GM19324 (cell line): Measurements from ENCODE around the gene TSHR.
"Not testable (repeated sequence)": the region's sequence is repeated elsewhere in the genome, so short reads cannot be mapped to it uniquely, and the experiment has no call there.

ENCODE experiments used
- ATAC-seq: cut with Tn5 transposase; IDR thresholded peaks from one replicate; pipeline ENCODE4 v1.9.1; 2021; ENCODE audit warnings: mild to moderate bottlenecking, moderate library complexity; ENCODE audit not compliant: unreplicated experiment, low FRiP score

The TSHR gene

GRCh38 chr14:80988735-80989429 is 33.5 kb downstream of the TSHR start:
- peak; percentile 43 for ATAC-seq

GRCh38 chr14:80992580-80992979 is 37.2 kb downstream of the TSHR start:
- no peak for ATAC-seq

- ATAC-seq, result peak; percentile 62
Measured at GRCh38 chr14:80996049-80996901, 40.9 kb downstream of the TSHR start.

GRCh38 chr14:81001447-81001846 is 46.0 kb downstream of the TSHR start:
- no peak for ATAC-seq

GRCh38 chr14:81004575-81004974 is 49.2 kb downstream of the TSHR start:
- ATAC-seq, result no peak

GRCh38 chr14:81005540-81006228 is 50.3 kb downstream of the TSHR start:
- no peak for ATAC-seq

GRCh38 chr14:81006266-81006665 is 50.8 kb downstream of the TSHR start:
- no peak for ATAC-seq

GRCh38 chr14:81007131-81007530 is 51.7 kb downstream of the TSHR start:
- no peak for ATAC-seq

- ATAC-seq, result no peak
Measured at GRCh38 chr14:81009346-81009745, 53.9 kb downstream of the TSHR start.

- ATAC-seq, result no peak
Measured at GRCh38 chr14:81018251-81018650, 62.8 kb downstream of the TSHR start.

- ATAC-seq, result no peak
Measured at GRCh38 chr14:81018684-81019083, 63.3 kb downstream of the TSHR start.

GRCh38 chr14:81019113-81019512 is 63.7 kb downstream of the TSHR start:
- ATAC-seq, result not testable (repeated sequence)

- ATAC-seq, result no peak
Measured at GRCh38 chr14:81023095-81023710, 67.8 kb downstream of the TSHR start.

- no peak for ATAC-seq
Measured at GRCh38 chr14:81028461-81028860, 73.0 kb downstream of the TSHR start.

GRCh38 chr14:81031488-81031887 is 76.1 kb downstream of the TSHR start:
- no peak for ATAC-seq

- no peak for ATAC-seq
Measured at GRCh38 chr14:81033698-81034240, 78.3 kb downstream of the TSHR start.

GRCh38 chr14:81042438-81042837 is 87.0 kb downstream of the TSHR start:
- no peak for ATAC-seq

GRCh38 chr14:81051547-81051946 is 96.1 kb downstream of the TSHR start:
- no peak for ATAC-seq

GRCh38 chr14:81054057-81054456 is 98.6 kb downstream of the TSHR start:
- not testable (repeated sequence) for ATAC-seq

- ATAC-seq, result no peak
Measured at GRCh38 chr14:81055971-81056370, 100.5 kb downstream of the TSHR start.

- ATAC-seq, result no peak
Measured at GRCh38 chr14:81062380-81062779, 107.0 kb downstream of the TSHR start.
